ENCODE measurements around the gene BPIFA1. TPM values are rescaled to one million over a fixed set of nuclear protein-coding genes. Genes with fewer than 3 reads are reported as not detected.

BPIFA1 gene
- polyA plus RNA-seq, 4 donors, result not detected

Other genes starting within 250 kb of the BPIFA1 start
- not detected for gene SUN5, start 231.6 kb upstream of the BPIFA1 start, polyA plus RNA-seq (ENCODE audit: insufficient read length in 4 of 4)
- gene BPIFB2, start 228.3 kb upstream of the BPIFA1 start, polyA plus RNA-seq (ENCODE audit: insufficient read length in 4 of 4), result not detected
- not detected for gene BPIFB6, start 204.3 kb upstream of the BPIFA1 start, polyA plus RNA-seq (ENCODE audit: insufficient read length in 4 of 4)
- gene BPIFB3, start 182.1 kb upstream of the BPIFA1 start, polyA plus RNA-seq (ENCODE audit: insufficient read length in 4 of 4), result not detected
- not detected for gene BPIFB4, start 156.4 kb upstream of the BPIFA1 start, polyA plus RNA-seq (ENCODE audit: insufficient read length in 4 of 4)
- gene BPIFA2, start 67.8 kb upstream of the BPIFA1 start, polyA plus RNA-seq (ENCODE audit: insufficient read length in 4 of 4), result not detected
- not detected for gene BPIFA3, start 18.6 kb upstream of the BPIFA1 start, polyA plus RNA-seq (ENCODE audit: insufficient read length in 4 of 4)
- 1 to 10 TPM in 1 of 4 donors, not detected in 3; 2.6 TPM for gene BPIFB1, start 47.2 kb downstream of the BPIFA1 start, polyA plus RNA-seq (ENCODE audit: insufficient read length in 4 of 4)
- gene CDK5RAP1, start 165.5 kb downstream of the BPIFA1 start, polyA plus RNA-seq (ENCODE audit: insufficient read length in 4 of 4), result 10 to 100 TPM; 26.3 to 47.2 (median 34.2) TPM
- gene SNTA1, start 207.8 kb downstream of the BPIFA1 start, polyA plus RNA-seq (ENCODE audit: insufficient read length in 4 of 4), result 10 to 100 TPM in 2 of 4 donors, 1 to 10 TPM in 2; 9.2 to 11.4 (median 10.2) TPM

Measured in left renal pelvis (tissue), 4 donors.